PC-9 (cell line): ENCODE results near the gene GNB1. TPM values are rescaled to one million over a fixed set of nuclear protein-coding genes. Genes with fewer than 3 reads are reported as not detected.
A peak's percentile ranks its signal among the peaks of the same experiment; 100 is the strongest.

Experiments
- BruUV-seq: library from RNA; stranded (reverse); fragments of 400-500 nt; replicated peaks from 2 replicates; lab custom pipeline; 2021; lab: Mats Ljungman, UMichigan
- CTCF ChIA-PET: fragments of 300-600 bp; sonication (Branson Sonifier 250); formaldehyde crosslinking; loops from one replicate; lab custom pipeline; 2022; ENCODE audit warnings: antibody characterized with exemption; lab: Charles Lee
- POLR2A ChIA-PET: fragments of 300-600 bp; sonication (Branson Sonifier 250); formaldehyde crosslinking; loops from one replicate; lab custom pipeline; 2022; ENCODE audit warnings: antibody characterized with exemption; ENCODE audit not compliant: unreplicated experiment; lab: Charles Lee
- DNase-seq, 2 experiments: peaks; one replicate each; pipeline versions ENCODE4 v3.0.0 to v3.0.0-alpha.2; 2015 to 2022; ENCODE audit warnings: mixed read lengths in 1 of 2
- H2AFZ ChIP-seq: fragments of 200-600 bp; sonication (generic); 2 replicates; pipeline ENCODE4 v1.8.1; 2017; ENCODE audit warnings: antibody characterized with exemption
- H3F3A ChIP-seq: fragments of 200-600 bp; sonication (generic); 2 replicates; pipeline ENCODE4 v1.8.1; 2017; ENCODE audit warnings: antibody characterized with exemption, mild to moderate bottlenecking, low read depth; ENCODE audit not compliant: insufficient read depth
- H3K27ac ChIP-seq: fragments of 200-600 bp; sonication (generic); 2 replicates; pipeline ENCODE4 v1.6.1; 2016; ENCODE audit warnings: mixed run types
- H3K27me3 ChIP-seq: fragments of 200-600 bp; sonication (generic); 2 replicates; pipeline ENCODE4 v1.6.1; 2016; ENCODE audit warnings: low read depth, mixed run types; ENCODE audit not compliant: insufficient read depth
- H3K36me3 ChIP-seq: fragments of 200-600 bp; sonication (generic); 2 replicates; pipeline ENCODE4 v1.6.1; 2016; ENCODE audit warnings: low read depth, mixed run types
- H3K4me1 ChIP-seq: fragments of 200-600 bp; sonication (generic); replicated peaks from 2 replicates; pipeline ENCODE4 v1.6.1; 2016; ENCODE audit warnings: mixed run types; ENCODE audit not compliant: insufficient read depth
- H3K4me2 ChIP-seq: fragments of 200-600 bp; sonication (generic); 2 replicates; pipeline ENCODE4 v1.6.1; 2017; ENCODE audit warnings: mixed run types
- H3K4me3 ChIP-seq: fragments of 200-600 bp; sonication (generic); 2 replicates; pipeline ENCODE4 v1.6.1; 2016; ENCODE audit warnings: mixed run types
- H3K79me2 ChIP-seq: fragments of 200-600 bp; sonication (generic); 2 replicates; pipeline ENCODE4 v1.6.1; 2017; ENCODE audit warnings: low read depth, mixed run types
- H3K9me2 ChIP-seq: fragments of 200-600 bp; sonication (generic); 2 replicates; pipeline ENCODE4 v1.8.1; 2017; ENCODE audit warnings: mild to moderate bottlenecking; ENCODE audit not compliant: insufficient read depth
- H3K9me3 ChIP-seq: fragments of 200-600 bp; sonication (generic); 2 replicates; pipeline ENCODE4 v1.8.1; 2016; ENCODE audit warnings: low read depth; ENCODE audit not compliant: insufficient read depth
- H4K20me1 ChIP-seq: fragments of 200-600 bp; sonication (generic); 2 replicates; pipeline ENCODE4 v1.8.1; 2017; ENCODE audit not compliant: insufficient read depth
- EZH2 ChIP-seq: fragments of 200-600 bp; sonication (generic); IDR thresholded peaks from 2 replicates; pipeline ENCODE4 v1.8.0; 2017; ENCODE audit warnings: antibody characterized with exemption, low read depth
- intact Hi-C: fragments of 100-400 bp; cut with micrococcal nuclease; formaldehyde crosslinking; loops from one replicate; pipeline ENCODE4 v1.10.0; 2022; ENCODE audit not compliant: unreplicated experiment
- total RNA-seq: library from RNA; stranded (reverse); gene quantifications from 2 replicates; pipeline ENCODE4 v1.2.3, GENCODE V29; 2021
- TF ChIP-seq, protein P1 (sequence below): fragments of 200-600 bp; sonication (generic); conservative IDR thresholded peaks from 2 replicates; pipeline ENCODE4 v1.6.1; 2017; ENCODE audit warnings: mixed run types, antibody characterized with exemption, mild to moderate bottlenecking, moderate library complexity

Gene GNB1
- total RNA-seq, 1 experiment from 2014 or later: 286 TPM

DNA sequence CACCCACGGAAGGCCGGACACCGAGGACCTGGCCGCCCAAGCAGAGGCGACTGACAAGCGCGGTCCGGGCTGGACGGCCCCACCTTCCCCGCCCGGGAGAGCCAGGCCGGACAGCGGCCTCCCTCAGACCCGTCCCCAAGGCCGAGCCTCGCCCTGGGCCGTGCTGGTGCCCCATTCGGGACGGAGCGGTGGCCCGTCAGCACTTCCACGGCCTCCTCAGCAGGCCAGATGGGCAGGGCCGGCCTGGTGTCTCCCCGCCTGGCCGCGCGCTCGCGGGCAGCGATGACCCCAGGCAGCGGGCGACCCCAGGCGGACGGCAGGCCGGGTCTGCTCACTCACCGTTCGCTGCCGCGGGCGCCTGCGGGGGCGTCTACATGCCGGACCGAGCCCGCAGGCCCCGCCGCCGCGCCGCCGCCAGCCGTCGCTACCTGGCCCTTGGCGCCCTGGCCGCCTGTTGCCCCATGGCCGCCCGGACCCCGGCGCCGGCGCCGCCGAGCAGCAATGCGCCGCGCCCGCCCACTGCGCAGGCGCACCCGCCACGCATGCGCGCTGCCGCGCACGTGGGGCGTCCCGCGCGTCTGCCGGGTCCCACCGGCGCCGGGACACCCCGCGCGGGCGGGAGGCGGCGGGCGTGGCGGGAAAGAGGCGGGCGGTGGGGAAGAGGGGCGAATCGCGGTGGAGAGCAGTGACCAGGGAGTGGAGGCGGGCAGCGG, 112.8 kb downstream of the GNB1 start, which contains the start of gene NADK:
TSS of gene NADK (minus strand) at position 521 of the 713 bp plus-strand sequence. CDS start 13,064 bp downstream, outside the sequence.
- POLR2A ChIA-PET: no interaction called here
- CTCF ChIA-PET: no interaction called here
- Histone ChIP-seq H3K9me2 (no peaks in the 10 kb centered on the region), H3K36me3 (no peaks in the 10 kb centered on the region), H3K4me3 (peak within 1 kb of the TSS; percentile 93), H3K4me1 (peaks cover 61% of the 10 kb centered on the region), H2AFZ (peak within 1 kb of the TSS; percentile 71), H3K4me2 (peak within 1 kb of the TSS; percentile 97), H3K9me3 (no peaks in the 10 kb centered on the region), H3K27ac (peak within 1 kb of the TSS; percentile 87), H3F3A (peaks cover 44% of the 10 kb centered on the region), H3K79me2 (peaks cover 49% of the 10 kb centered on the region), H4K20me1 (peaks cover 29% of the 10 kb centered on the region), H3K27me3 (no peaks in the 10 kb centered on the region)
- TF ChIP-seq EZH2: no peak
- TF ChIP-seq, protein P1, sequence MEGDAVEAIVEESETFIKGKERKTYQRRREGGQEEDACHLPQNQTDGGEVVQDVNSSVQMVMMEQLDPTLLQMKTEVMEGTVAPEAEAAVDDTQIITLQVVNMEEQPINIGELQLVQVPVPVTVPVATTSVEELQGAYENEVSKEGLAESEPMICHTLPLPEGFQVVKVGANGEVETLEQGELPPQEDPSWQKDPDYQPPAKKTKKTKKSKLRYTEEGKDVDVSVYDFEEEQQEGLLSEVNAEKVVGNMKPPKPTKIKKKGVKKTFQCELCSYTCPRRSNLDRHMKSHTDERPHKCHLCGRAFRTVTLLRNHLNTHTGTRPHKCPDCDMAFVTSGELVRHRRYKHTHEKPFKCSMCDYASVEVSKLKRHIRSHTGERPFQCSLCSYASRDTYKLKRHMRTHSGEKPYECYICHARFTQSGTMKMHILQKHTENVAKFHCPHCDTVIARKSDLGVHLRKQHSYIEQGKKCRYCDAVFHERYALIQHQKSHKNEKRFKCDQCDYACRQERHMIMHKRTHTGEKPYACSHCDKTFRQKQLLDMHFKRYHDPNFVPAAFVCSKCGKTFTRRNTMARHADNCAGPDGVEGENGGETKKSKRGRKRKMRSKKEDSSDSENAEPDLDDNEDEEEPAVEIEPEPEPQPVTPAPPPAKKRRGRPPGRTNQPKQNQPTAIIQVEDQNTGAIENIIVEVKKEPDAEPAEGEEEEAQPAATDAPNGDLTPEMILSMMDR: no peak
- no TSS peak for BruUV-seq
- DNase-seq: peak; percentile 34 to 71
- intact Hi-C loops: no loop called here

DNA sequence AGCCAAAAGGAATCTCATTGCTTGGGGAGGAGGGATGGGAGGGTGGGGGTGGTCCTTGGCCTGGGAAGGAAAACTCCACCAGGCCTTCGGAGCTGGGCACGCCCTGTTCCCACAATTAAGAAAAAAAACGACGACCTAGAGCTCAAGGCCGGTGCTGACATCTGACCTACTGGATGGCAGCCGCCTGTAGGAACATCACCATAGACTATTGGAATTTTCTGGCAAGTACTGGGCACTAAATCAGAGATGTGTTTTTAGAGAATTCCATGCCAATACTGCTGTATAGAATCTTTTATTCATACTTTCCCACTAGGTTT, 113.3 kb downstream of the GNB1 start:
- CTCF ChIA-PET: interaction anchor here (0.6 kb wide), 1 partner anchor 106 kb away, joined by 10 read pairs; no protein-coding TSS in a partner anchor
- H3K27me3 ChIP-seq: no peaks in the 10 kb centered on the region
- H3K9me3 ChIP-seq: no peaks in the 10 kb centered on the region
- H3K27ac ChIP-seq: peak overlapping the region; percentile 62
- peak in 1 of 2 experiments; percentile 53 for DNase-seq
- no peaks in the 10 kb centered on the region; the same call in 1 of the 2 replicates for H3K36me3 ChIP-seq
- POLR2A ChIA-PET: interaction anchor here (0.6 kb wide), 1 partner anchor 614 kb away, joined by 5 read pairs; the partner anchor contains the start of gene MORN1
- intact Hi-C loops: no loop called here
- H3F3A ChIP-seq: peaks cover 41% of the 10 kb centered on the region
- H4K20me1 ChIP-seq: peaks cover 29% of the 10 kb centered on the region
- H3K4me3 ChIP-seq: peak overlapping the region; percentile 93
- peaks cover 56% of the 10 kb centered on the region for H3K4me1 ChIP-seq
- no TSS peak for BruUV-seq
- H3K9me2 ChIP-seq: no peaks in the 10 kb centered on the region
- H3K4me2 ChIP-seq: peak overlapping the region; percentile 97
- peaks cover 55% of the 10 kb centered on the region for H3K79me2 ChIP-seq
- no peak for TF ChIP-seq EZH2
- TF ChIP-seq, protein P1: no peak
- H2AFZ ChIP-seq: peak overlapping the region; percentile 20; the same call in 1 of the 2 replicates

DNA sequence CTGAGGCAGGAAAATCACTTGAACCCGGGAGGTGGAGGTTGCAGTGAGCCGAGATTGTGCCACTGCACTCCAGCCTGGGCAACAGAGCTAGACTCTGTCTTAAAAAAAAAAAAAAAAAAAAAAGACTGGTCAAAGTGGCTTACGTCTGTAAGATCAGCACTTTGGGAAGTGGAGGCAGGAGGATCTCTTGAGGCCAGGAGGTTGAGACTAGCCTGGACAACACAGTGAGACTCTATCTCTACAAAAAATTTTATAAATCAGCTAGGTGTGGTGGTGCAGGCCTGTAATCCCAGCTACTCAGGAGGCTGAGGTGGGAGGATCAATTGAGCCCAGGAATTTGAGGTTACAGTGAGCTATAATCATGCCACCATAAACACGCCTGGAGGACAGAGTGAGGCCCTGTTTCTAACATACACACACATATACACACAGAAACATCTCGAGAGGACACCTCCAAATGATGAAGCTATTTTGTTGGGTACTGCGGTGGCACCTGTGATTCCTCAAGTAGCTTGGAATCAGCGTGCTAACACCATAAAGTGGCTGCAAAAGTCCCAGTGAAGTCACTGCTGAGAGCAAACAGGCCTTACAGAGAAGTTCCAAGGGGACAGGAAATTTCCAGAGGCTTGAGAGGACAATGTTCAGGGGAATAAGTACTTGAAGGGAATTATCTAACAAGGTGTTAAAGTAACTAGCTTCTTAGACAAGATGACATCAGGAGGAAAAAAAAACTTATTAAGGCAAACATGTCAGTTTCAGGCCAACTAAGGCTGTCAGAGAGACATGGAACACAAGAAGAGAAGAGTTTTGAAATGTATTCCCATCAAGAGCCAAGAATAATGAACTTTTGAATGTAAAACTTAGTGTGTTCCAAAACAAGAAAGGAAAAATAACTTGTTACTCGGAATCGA, 114.0 kb downstream of the GNB1 start:
- Histone ChIP-seq H4K20me1 (peaks cover 29% of the 10 kb centered on the region), H2AFZ (no peak overlapping the region), H3K36me3 (no peaks in the 10 kb centered on the region; the same call in 1 of the 2 replicates), H3F3A (peaks cover 35% of the 10 kb centered on the region), H3K4me3 (peak overlapping the region; percentile 93), H3K4me1 (peaks cover 51% of the 10 kb centered on the region), H3K9me2 (no peaks in the 10 kb centered on the region), H3K27ac (peak overlapping the region; percentile 45; the same call in 1 of the 2 replicates), H3K79me2 (peaks cover 61% of the 10 kb centered on the region), H3K4me2 (peak overlapping the region; percentile 97), H3K27me3 (no peaks in the 10 kb centered on the region), H3K9me3 (no peaks in the 10 kb centered on the region)
- peak in 1 of 2 experiments; percentile 31 for DNase-seq
- ChIA-PET CTCF (interaction anchor here (0.6 kb wide), 2 partner anchors 106 to 156 kb away, joined by 3 to 10 read pairs; no protein-coding TSS in a partner anchor), POLR2A (interaction anchor here (0.6 kb wide), 1 partner anchor 614 kb away, joined by 5 read pairs; the partner anchor contains the start of gene MORN1)
- BruUV-seq: TSS peak; percentile 22
- no peak for TF ChIP-seq EZH2
- TF ChIP-seq, protein P1: no peak
- intact Hi-C loops: no loop called here
